ENCODE measurements around the gene SLC51B. TPM values are rescaled to one million over a fixed set of nuclear protein-coding genes. Genes with fewer than 3 reads are reported as not detected.

The SLC51B gene
- polyA plus RNA-seq, 1 of the 3 experiments (the other 2 are of a cell fraction) = not detected

DNA sequence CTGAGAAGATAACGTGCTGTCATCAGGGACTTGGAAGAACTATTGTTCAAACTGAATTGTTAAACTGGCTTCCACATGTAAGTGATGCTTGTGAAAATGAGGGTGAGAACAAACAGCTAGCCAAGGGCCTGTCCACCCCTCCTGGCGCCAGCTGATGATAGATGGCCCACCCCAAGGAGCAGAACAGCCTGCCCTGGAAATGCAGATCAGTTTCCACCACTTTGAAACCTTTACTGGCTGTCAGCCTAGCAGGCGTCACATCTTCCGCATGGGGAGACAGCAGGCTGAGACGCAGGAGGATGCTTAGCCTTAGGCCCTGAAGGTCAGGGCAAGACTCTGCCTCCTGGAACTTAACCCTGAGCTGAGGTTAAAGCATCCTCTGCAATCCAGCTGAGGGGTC, 6.4 kb upstream of the SLC51B start (continued):
- TF ChIP-seq FOXJ3 (CRISPR knock-in tag; IDR thresholded peaks at IDR 0.05) (no peak), YY1 (IDR thresholded peaks at IDR 0.05; ENCODE audit: low read depth) (no peak), FOSL2 (IDR thresholded peaks at IDR 0.05; ENCODE audit: borderline replicate concordance, low read depth) (no peak), TAF1 (IDR thresholded peaks at IDR 0.05; ENCODE audit: borderline replicate concordance, low read depth, low read length) (no peak), SIN3A (IDR thresholded peaks at IDR 0.05; ENCODE audit: borderline replicate concordance, low read depth, low read length) (no peak)

- Histone ChIP-seq H3K4me3 (ENCODE audit: low read depth in 2 of 2, low read length in 1 of 2) (no peak overlapping the region), H3K4me2 (no peak overlapping the region), H2AFZ (ENCODE audit: low read depth) (no peak overlapping the region), H3K4me1 (ENCODE audit: control insufficient read depth in 1 of 2, insufficient read depth in 2 of 2, low read depth in 1 of 2, low read length in 1 of 2) (peaks cover 0 to 6% of the 10 kb centered on the region in 2 experiments; a peak in 1 of 4 replicates), H3K9me3 (no peaks in the 10 kb centered on the region), H3K27me3 (ENCODE audit: insufficient read depth) (no peaks in the 10 kb centered on the region), H4K20me1 (ENCODE audit: insufficient read depth) (no peaks in the 10 kb centered on the region), H3K79me2 (ENCODE audit: insufficient read depth) (no peaks in the 10 kb centered on the region), H3K9me2 (no peaks in the 10 kb centered on the region), H3K36me3 (replicated peaks in 1 of 2; ENCODE audit: control insufficient read depth in 1 of 2, insufficient read depth in 2 of 2, low read length in 1 of 2) (no peaks in the 10 kb centered on the region), H3K27ac (ENCODE audit: low read depth in 2 of 2, low read length in 1 of 2) (no peak overlapping the region), H3F3A (replicated peaks; ENCODE audit: insufficient read depth) (no peaks in the 10 kb centered on the region), H3K9ac (no peak overlapping the region)
- ChIA-PET POLR2A (no interaction called here), CTCF (interaction anchor here (1.1 to 1.3 kb wide), 2 partner anchors 14 to 61 kb away, joined by 3 to 4 read pairs; no protein-coding TSS in a partner anchor)
- no peak for DNase-seq
- TF ChIP-seq RAD21 (IDR thresholded peaks at IDR 0.05; ENCODE audit: low read length) (no peak), NRF1 (IDR thresholded peaks at IDR 0.05; ENCODE audit: low read depth, low read length) (no peak), USF1 (IDR thresholded peaks at IDR 0.05; ENCODE audit: borderline replicate concordance, low read depth) (no peak), MXI1 (IDR thresholded peaks at IDR 0.05; ENCODE audit: low read depth, low read length) (no peak), FOXM1 (IDR thresholded peaks at IDR 0.05; ENCODE audit: low read depth) (no peak), CHD2 (IDR thresholded peaks at IDR 0.05; ENCODE audit: low read length, partially characterized antibody) (no peak), TAF1 (IDR thresholded peaks at IDR 0.05; ENCODE audit: borderline replicate concordance, low read depth, low read length) (no peak), JUND (IDR thresholded peaks at IDR 0.05) (no peak), GABPA (IDR thresholded peaks at IDR 0.05; ENCODE audit: low read depth) (no peak), TCF12 (IDR thresholded peaks at IDR 0.05) (no peak), EP300 (IDR thresholded peaks at IDR 0.05; ENCODE audit: borderline replicate concordance in 1 of 2, low read depth in 1 of 2, low read length in 1 of 2) (no peak), FOSL2 (IDR thresholded peaks at IDR 0.05; ENCODE audit: borderline replicate concordance, low read depth) (no peak)
- TF ChIP-seq, protein P1, sequence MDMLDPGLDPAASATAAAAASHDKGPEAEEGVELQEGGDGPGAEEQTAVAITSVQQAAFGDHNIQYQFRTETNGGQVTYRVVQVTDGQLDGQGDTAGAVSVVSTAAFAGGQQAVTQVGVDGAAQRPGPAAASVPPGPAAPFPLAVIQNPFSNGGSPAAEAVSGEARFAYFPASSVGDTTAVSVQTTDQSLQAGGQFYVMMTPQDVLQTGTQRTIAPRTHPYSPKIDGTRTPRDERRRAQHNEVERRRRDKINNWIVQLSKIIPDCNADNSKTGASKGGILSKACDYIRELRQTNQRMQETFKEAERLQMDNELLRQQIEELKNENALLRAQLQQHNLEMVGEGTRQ (IDR thresholded peaks at IDR 0.05; ENCODE audit: borderline replicate concordance, low read depth, low read length) = no peak
- WGBS (ENCODE audit: low lambda C conversion rate) = 90% methylated on average over 6 of the region's 6 CpGs
These were observed 4.7 kb upstream of the SLC51B start for GRCh38 chr15:65040461-65040860.

GRCh38 chr15:65041787-65042186, 3.4 kb upstream of the SLC51B start:
- Histone ChIP-seq H2AFZ (ENCODE audit: low read depth) (no peak overlapping the region), H3K4me1 (ENCODE audit: control insufficient read depth in 1 of 2, insufficient read depth in 2 of 2, low read depth in 1 of 2, low read length in 1 of 2) (peaks cover 0 to 7% of the 10 kb centered on the region in 2 experiments; a peak in 1 of 4 replicates), H3F3A (replicated peaks; ENCODE audit: insufficient read depth) (no peaks in the 10 kb centered on the region), H3K27ac (ENCODE audit: low read depth in 2 of 2, low read length in 1 of 2) (no peak overlapping the region), H3K4me3 (ENCODE audit: low read depth in 2 of 2, low read length in 1 of 2) (no peak overlapping the region), H3K27me3 (ENCODE audit: insufficient read depth) (no peaks in the 10 kb centered on the region), H3K79me2 (ENCODE audit: insufficient read depth) (no peaks in the 10 kb centered on the region), H4K20me1 (ENCODE audit: insufficient read depth) (no peaks in the 10 kb centered on the region), H3K36me3 (replicated peaks in 1 of 2; ENCODE audit: control insufficient read depth in 1 of 2, insufficient read depth in 2 of 2, low read length in 1 of 2) (no peaks in the 10 kb centered on the region), H3K9me2 (no peaks in the 10 kb centered on the region), H3K9ac (no peak overlapping the region), H3K9me3 (no peaks in the 10 kb centered on the region), H3K4me2 (no peak overlapping the region)
- ChIA-PET CTCF (interaction anchor here (1.7 to 4.2 kb wide), 2 partner anchors 8 to 12 kb away, joined by 15 to 21 read pairs; no protein-coding TSS in a partner anchor), POLR2A (no interaction called here)
- WGBS (ENCODE audit: low lambda C conversion rate) = 73% methylated on average over 2 of the region's 2 CpGs
- DNase-seq = no peak
- TF ChIP-seq TCF12 (IDR thresholded peaks at IDR 0.05) (no peak), NFIC (IDR thresholded peaks at IDR 0.05; ENCODE audit: borderline replicate concordance) (no peak), REST (IDR thresholded peaks at IDR 0.05; ENCODE audit: low read depth, low read length) (no peak), MAX (IDR thresholded peaks at IDR 0.05; ENCODE audit: low read depth) (no peak), FOXJ3 (CRISPR knock-in tag; IDR thresholded peaks at IDR 0.05) (no peak), YY1 (IDR thresholded peaks at IDR 0.05; ENCODE audit: low read depth) (no peak), JUND (IDR thresholded peaks at IDR 0.05) (no peak), EP300 (IDR thresholded peaks at IDR 0.05; ENCODE audit: borderline replicate concordance in 1 of 2, low read depth in 1 of 2, low read length in 1 of 2) (no peak), POLR2AphosphoS5 (IDR thresholded peaks at IDR 0.05; ENCODE audit: low read depth, low read length) (no peak), TEAD4 (IDR thresholded peaks at IDR 0.05; ENCODE audit: borderline replicate concordance, insufficient read depth) (no peak), RXRA (IDR thresholded peaks at IDR 0.05; ENCODE audit: borderline replicate concordance, low read depth) (no peak)

Measured in SK-N-SH (cell line).